ENCODE results near the gene PGP. TPM values are rescaled to one million over a fixed set of nuclear protein-coding genes. Genes with fewer than 3 reads are reported as not detected.

Gene PGP
- total and polyA plus RNA-seq, 2 of the 4 experiments (the other 2 are of a cell fraction): 4.1 to 9.4 TPM

DNA sequence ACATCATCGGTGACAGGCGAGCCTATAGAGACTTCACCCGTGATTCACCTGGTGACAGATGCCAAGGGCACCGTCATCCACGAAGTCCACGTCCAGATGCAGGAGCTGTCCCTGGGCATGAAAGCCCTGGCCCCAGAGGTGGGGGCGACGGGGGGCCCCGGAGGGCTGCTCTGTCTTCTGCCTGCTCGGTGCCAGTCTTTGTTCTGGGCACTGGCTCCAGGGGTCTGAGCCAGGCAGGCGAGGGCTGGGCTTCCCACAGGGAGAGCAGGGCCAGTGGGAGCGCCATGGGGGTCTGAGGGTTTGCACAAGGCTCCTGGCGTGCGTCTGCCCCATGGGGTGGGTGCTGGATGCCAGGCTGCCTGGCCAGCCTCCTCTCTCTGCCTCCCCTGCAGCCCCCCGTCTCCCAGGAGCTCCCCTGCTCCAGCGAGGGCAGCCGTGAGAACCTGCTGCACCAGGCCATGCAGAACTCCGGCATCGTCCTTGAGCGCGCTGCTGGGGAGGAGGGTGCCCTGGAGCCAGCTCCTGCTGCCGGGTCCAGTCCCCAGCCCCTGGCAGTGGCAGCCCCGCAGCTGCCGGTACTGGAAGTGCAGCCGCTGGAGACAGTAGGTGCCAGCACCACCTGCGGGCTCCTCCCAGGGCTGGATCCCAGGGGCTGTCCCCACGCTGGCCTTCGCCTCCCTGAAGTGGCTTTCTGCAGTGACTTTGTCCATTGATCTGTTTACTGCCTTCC is 18.6 kb upstream of the PGP start:
- Histone ChIP-seq H2BK120ac (ENCODE audit: low read depth, low read length) (no peak overlapping the region), H4K8ac (ENCODE audit: low read depth in 2 of 2, low read length in 2 of 2) (no peak overlapping the region), H2BK20ac (ENCODE audit: low read depth, low read length) (no peak overlapping the region), H4K5ac (ENCODE audit: low read depth, low read length) (no peak overlapping the region), H3K14ac (replicated peaks; ENCODE audit: low read depth, low read length) (no peak overlapping the region), H3K9me3 (ENCODE audit: control insufficient read depth, insufficient read depth, low read length) (no peaks in the 10 kb centered on the region), H3K9me1 (ENCODE audit: insufficient read depth, low read length) (no peaks in the 10 kb centered on the region), H3K9ac (ENCODE audit: low read depth, low read length) (no peak overlapping the region), H2AK5ac (ENCODE audit: low read depth, low read length) (no peak overlapping the region), H3K27ac (ENCODE audit: insufficient read depth, low read length) (no peak overlapping the region), H3K36me3 (ENCODE audit: control insufficient read depth, insufficient read depth, low read length) (peaks cover 60% of the 10 kb centered on the region), H2BK5ac (ENCODE audit: low read depth, low read length, poor library complexity, severe bottlenecking) (no peak overlapping the region), H3K79me1 (ENCODE audit: low read depth in 1 of 2, low read length in 2 of 2) (peaks cover 0 to 10% of the 10 kb centered on the region in 2 experiments; a peak in 2 of 4 replicates), H3K4ac (ENCODE audit: low read depth, low read length) (no peak overlapping the region), H3K4me1 (ENCODE audit: control insufficient read depth, insufficient read depth, low read length) (peaks cover 5% of the 10 kb centered on the region; the same call in 1 of the 2 replicates), H2AK9ac (replicated peaks; ENCODE audit: low read depth, low read length, poor library complexity) (no peak overlapping the region), H3K23ac (ENCODE audit: low read depth, low read length) (no peak overlapping the region), H3K4me2 (ENCODE audit: low read depth, low read length) (no peak overlapping the region), H3K56ac (ENCODE audit: extremely low read depth, insufficient read depth, low read length) (no peak overlapping the region), H3K27me3 (ENCODE audit: control insufficient read depth, insufficient read depth, low read length) (peaks cover 9% of the 10 kb centered on the region), H3K18ac (ENCODE audit: low read depth, low read length) (no peak overlapping the region), H4K20me1 (ENCODE audit: insufficient read depth, low read length) (peaks cover 20% of the 10 kb centered on the region), H4K91ac (ENCODE audit: insufficient read depth, low read depth, low read length) (no peak overlapping the region), H2AFZ (replicated peaks; ENCODE audit: low read length, poor library complexity) (no peak overlapping the region), H3K4me3 (ENCODE audit: insufficient read depth, low read depth, low read length) (no peak overlapping the region), H2BK15ac (ENCODE audit: low read depth, low read length) (no peak overlapping the region)
- dilution Hi-C loops (cut with HindIII; ENCODE audit: low sequenced_read_pairs, unreplicated experiment) (no loop called here), in situ Hi-C loops (cut with MboI; ENCODE audit: low sequenced_read_pairs) (no loop called here), intact Hi-C loops (cut with micrococcal nuclease) (no loop called here)
- no TSS peak for BruUV-seq (replicated peaks)
- TF ChIP-seq POLR2A (IDR thresholded peaks at IDR 0.05; ENCODE audit: low read depth, low read length): no peak
- no peak for TF ChIP-seq RAD21 (IDR thresholded peaks at IDR 0.05; ENCODE audit: low read length)
- TF ChIP-seq SMC3 (IDR thresholded peaks at IDR 0.05; ENCODE audit: low read depth, low read length): no peak
- TF ChIP-seq CEBPB (IDR thresholded peaks at IDR 0.05; ENCODE audit: low read depth, low read length): no peak
- TF ChIP-seq CTCF (conservative IDR thresholded peaks at IDR 0.05; ENCODE audit: low read depth, low read length): no peak
- TF ChIP-seq NFE2L2 (IDR thresholded peaks at IDR 0.05; ENCODE audit: low read depth, low read length): no peak
- no peak for TF ChIP-seq BHLHE40 (IDR thresholded peaks at IDR 0.05; ENCODE audit: low read depth, low read length)
- TF ChIP-seq MXI1 (IDR thresholded peaks at IDR 0.05; ENCODE audit: borderline replicate concordance, low read depth, low read length): no peak
- TF ChIP-seq RCOR1 (IDR thresholded peaks at IDR 0.05; ENCODE audit: insufficient replicate concordance, low read length): no peak
- TF ChIP-seq, protein P1, sequence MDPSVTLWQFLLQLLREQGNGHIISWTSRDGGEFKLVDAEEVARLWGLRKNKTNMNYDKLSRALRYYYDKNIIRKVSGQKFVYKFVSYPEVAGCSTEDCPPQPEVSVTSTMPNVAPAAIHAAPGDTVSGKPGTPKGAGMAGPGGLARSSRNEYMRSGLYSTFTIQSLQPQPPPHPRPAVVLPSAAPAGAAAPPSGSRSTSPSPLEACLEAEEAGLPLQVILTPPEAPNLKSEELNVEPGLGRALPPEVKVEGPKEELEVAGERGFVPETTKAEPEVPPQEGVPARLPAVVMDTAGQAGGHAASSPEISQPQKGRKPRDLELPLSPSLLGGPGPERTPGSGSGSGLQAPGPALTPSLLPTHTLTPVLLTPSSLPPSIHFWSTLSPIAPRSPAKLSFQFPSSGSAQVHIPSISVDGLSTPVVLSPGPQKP (IDR thresholded peaks at IDR 0.05; ENCODE audit: borderline replicate concordance, low read depth, low read length): no peak
- no peak for TF ChIP-seq RFX5 (IDR thresholded peaks at IDR 0.05; ENCODE audit: low read depth, low read length)
- no peak for TF ChIP-seq MAFK (IDR thresholded peaks at IDR 0.05; ENCODE audit: low read depth, low read length)
- TF ChIP-seq MAZ (IDR thresholded peaks at IDR 0.05; ENCODE audit: borderline replicate concordance, low read depth, low read length): no peak
- TF ChIP-seq, protein P2, sequence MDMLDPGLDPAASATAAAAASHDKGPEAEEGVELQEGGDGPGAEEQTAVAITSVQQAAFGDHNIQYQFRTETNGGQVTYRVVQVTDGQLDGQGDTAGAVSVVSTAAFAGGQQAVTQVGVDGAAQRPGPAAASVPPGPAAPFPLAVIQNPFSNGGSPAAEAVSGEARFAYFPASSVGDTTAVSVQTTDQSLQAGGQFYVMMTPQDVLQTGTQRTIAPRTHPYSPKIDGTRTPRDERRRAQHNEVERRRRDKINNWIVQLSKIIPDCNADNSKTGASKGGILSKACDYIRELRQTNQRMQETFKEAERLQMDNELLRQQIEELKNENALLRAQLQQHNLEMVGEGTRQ (IDR thresholded peaks at IDR 0.05; ENCODE audit: low read depth, low read length): no peak
- no peak for TF ChIP-seq FOS (IDR thresholded peaks at IDR 0.05; ENCODE audit: low read depth, low read length)
- TF ChIP-seq CHD1 (IDR thresholded peaks at IDR 0.05; ENCODE audit: low read depth, low read length): no peak
- no peak for ATAC-seq (ENCODE audit: low read depth)
- ChIA-PET CTCF (interaction anchor here (0.6 kb wide), 1 partner anchor 184 kb away, joined by 4 read pairs; no protein-coding TSS in a partner anchor), POLR2A (ENCODE audit: unreplicated experiment) (no interaction called here)
- WGBS, 2 experiments (ENCODE audit: extremely low coverage in 2 of 2, insufficient read length in 1 of 2): 89% methylated on average over 17 of the region's 28 CpGs; no CpG with 5 or more reads in 1 of the 2 experiments
- no peak for DNase-seq
